Ecto neural progenitor cell (in vitro differentiated cells): Measurements from ENCODE around the gene ZC3HAV1.
A peak's percentile ranks its signal among the peaks of the same experiment; 100 is the strongest.
"Not testable (repeated sequence)": the region's sequence is repeated elsewhere in the genome, so short reads cannot be mapped to it uniquely, and the experiment has no call there.

Source experiments
- DNase-seq: peaks from one replicate; pipeline ENCODE4 v3.0.0-alpha.2; 2018; ENCODE audit warnings: low spot score

ZC3HAV1 gene

GRCh38 chr7:139049936-139050335, 59.6 kb downstream of the ZC3HAV1 start:
- no peak for DNase-seq

- no peak for DNase-seq
Observed at GRCh38 chr7:139049111-139049510, 60.4 kb downstream of the ZC3HAV1 start.

GRCh38 chr7:139047970-139048369, 61.5 kb downstream of the ZC3HAV1 start:
- no peak for DNase-seq

- DNase-seq = no peak
Observed at GRCh38 chr7:139046143-139046542, 63.4 kb downstream of the ZC3HAV1 start.

- DNase-seq = no peak
Observed at GRCh38 chr7:139044813-139045794, 64.4 kb downstream of the ZC3HAV1 start.

GRCh38 chr7:139043823-139044812, 65.4 kb downstream of the ZC3HAV1 start:
- no peak for DNase-seq

- DNase-seq = no peak
Observed at GRCh38 chr7:139041378-139042085, 68.0 kb downstream of the ZC3HAV1 start.

- no peak for DNase-seq
Observed at GRCh38 chr7:139038691-139039090, 70.8 kb downstream of the ZC3HAV1 start.

GRCh38 chr7:139036901-139037300, 72.6 kb downstream of the ZC3HAV1 start:
- no peak for DNase-seq

- peak; percentile 79 for DNase-seq
Observed at GRCh38 chr7:139035586-139036353, 73.8 kb downstream of the ZC3HAV1 start, which contains the start of gene ZC3HAV1L. Gene ZC3HAV1L (minus strand): TSS chr7:139036042. CDS start chr7:139036017, 25 bp downstream.

GRCh38 chr7:139034855-139035585, 74.5 kb downstream of the ZC3HAV1 start:
- DNase-seq = no peak

GRCh38 chr7:139034336-139034735, 75.2 kb downstream of the ZC3HAV1 start:
- no peak for DNase-seq

- no peak for DNase-seq
Observed at GRCh38 chr7:139033346-139034114, 76.0 kb downstream of the ZC3HAV1 start.

- DNase-seq = no peak
Observed at GRCh38 chr7:139032473-139032872, 77.0 kb downstream of the ZC3HAV1 start.

- DNase-seq = no peak
Observed at GRCh38 chr7:139029353-139029752, 80.2 kb downstream of the ZC3HAV1 start.

GRCh38 chr7:139026551-139026950, 83.0 kb downstream of the ZC3HAV1 start:
- DNase-seq = no peak

GRCh38 chr7:139025861-139026260, 83.7 kb downstream of the ZC3HAV1 start:
- DNase-seq = not testable (repeated sequence)

GRCh38 chr7:139023076-139023475, 86.4 kb downstream of the ZC3HAV1 start:
- no peak for DNase-seq

- DNase-seq = no peak
Observed at GRCh38 chr7:139022286-139022685, 87.2 kb downstream of the ZC3HAV1 start.
